Measurements from ENCODE around the gene IL12RB2. TPM values are rescaled to one million over a fixed set of nuclear protein-coding genes. Genes with fewer than 3 reads are reported as not detected.

Gene IL12RB2
- total RNA-seq (2021; fragmentation: NEBNext Ultra II Directional; extraction: Animal tissue kit (Norgen Biotek cat#: 25700)), result not detected
- long read RNA-seq, result 0 reads

GRCh38 chr1:67307251-67308060 lies at the start of gene IL12RB2:
TSS of gene IL12RB2 (plus strand) at chr1:67307873. CDS start at chr1:67320369, 12,496 bp downstream.
- Mint-ChIP-seq H3K9me3 (no peaks in the 10 kb centered on the region), H3K27me3 (ENCODE audit: insufficient read depth) (peaks cover 40% of the 10 kb centered on the region), H3K36me3 (ENCODE audit: low read depth) (no peaks in the 10 kb centered on the region), H3K4me1 (ENCODE audit: low read depth) (no peaks in the 10 kb centered on the region), H3K4me3 (no peak within 1 kb of the TSS), H3K27ac (no peak within 1 kb of the TSS)
- TF ChIP-seq CTCF (IDR thresholded peaks at IDR 0.05), result no peak
- no peak for DNase-seq

- H3K4me3 Mint-ChIP-seq, result no peak overlapping the region
- no peaks in the 10 kb centered on the region for H3K4me1 Mint-ChIP-seq (ENCODE audit: low read depth)
These were observed 46.0 kb upstream of the IL12RB2 start for GRCh38 chr1:67261680-67262079.

GRCh38 chr1:67262735-67263134 lies 44.9 kb upstream of the IL12RB2 start:
- no peaks in the 10 kb centered on the region for H3K9me3 Mint-ChIP-seq
- peaks cover 20% of the 10 kb centered on the region; the same call in 1 of the 2 replicates for H3K27me3 Mint-ChIP-seq (ENCODE audit: insufficient read depth)
- TF ChIP-seq CTCF (IDR thresholded peaks at IDR 0.05), result no peak

More at GRCh38 chr1:67261680-67262079, 46.0 kb upstream of the IL12RB2 start:
- no peaks in the 10 kb centered on the region for H3K9me3 Mint-ChIP-seq
- H3K36me3 Mint-ChIP-seq (ENCODE audit: low read depth), result no peaks in the 10 kb centered on the region
- no peak for DNase-seq
- TF ChIP-seq CTCF (IDR thresholded peaks at IDR 0.05), result no peak
- H3K27ac Mint-ChIP-seq, result no peak overlapping the region
- peaks cover 20% of the 10 kb centered on the region; the same call in 1 of the 2 replicates for H3K27me3 Mint-ChIP-seq (ENCODE audit: insufficient read depth)

GRCh38 chr1:67264152-67264551 lies 43.5 kb upstream of the IL12RB2 start:
- Mint-ChIP-seq H3K36me3 (ENCODE audit: low read depth) (no peaks in the 10 kb centered on the region), H3K9me3 (no peaks in the 10 kb centered on the region), H3K4me3 (no peak overlapping the region), H3K27ac (no peak overlapping the region), H3K27me3 (ENCODE audit: insufficient read depth) (peaks cover 22% of the 10 kb centered on the region), H3K4me1 (ENCODE audit: low read depth) (no peaks in the 10 kb centered on the region)
- DNase-seq, result no peak
- TF ChIP-seq CTCF (IDR thresholded peaks at IDR 0.05), result no peak

More at GRCh38 chr1:67262735-67263134, 44.9 kb upstream of the IL12RB2 start:
- Mint-ChIP-seq H3K36me3 (ENCODE audit: low read depth) (no peaks in the 10 kb centered on the region), H3K4me1 (ENCODE audit: low read depth) (no peaks in the 10 kb centered on the region), H3K4me3 (no peak overlapping the region), H3K27ac (no peak overlapping the region)
- no peak for DNase-seq

GRCh38 chr1:67264899-67265298 lies 42.8 kb upstream of the IL12RB2 start:
- H3K36me3 Mint-ChIP-seq (ENCODE audit: low read depth), result no peaks in the 10 kb centered on the region
- no peaks in the 10 kb centered on the region for H3K4me1 Mint-ChIP-seq (ENCODE audit: low read depth)
- H3K4me3 Mint-ChIP-seq, result no peak overlapping the region
- H3K27me3 Mint-ChIP-seq (ENCODE audit: insufficient read depth), result peaks cover 24% of the 10 kb centered on the region
- no peak for DNase-seq
- TF ChIP-seq CTCF (IDR thresholded peaks at IDR 0.05), result no peak
- no peak overlapping the region for H3K27ac Mint-ChIP-seq
- no peaks in the 10 kb centered on the region for H3K9me3 Mint-ChIP-seq

All from HFFc6 (cell line).